Stimulated activated CD4-positive, alpha-beta T cell treated with anti-CD3 and anti-CD28 coated beads, Interleukin-2, amount 100 ng/mL, for 48 hours (primary cell): ENCODE results near the gene GADL1.

Experiments
- DNase-seq, 2 donors: peaks; one replicate each; pipeline ENCODE4 v3.0.0-alpha.2; 2020

Gene GADL1

DNA sequence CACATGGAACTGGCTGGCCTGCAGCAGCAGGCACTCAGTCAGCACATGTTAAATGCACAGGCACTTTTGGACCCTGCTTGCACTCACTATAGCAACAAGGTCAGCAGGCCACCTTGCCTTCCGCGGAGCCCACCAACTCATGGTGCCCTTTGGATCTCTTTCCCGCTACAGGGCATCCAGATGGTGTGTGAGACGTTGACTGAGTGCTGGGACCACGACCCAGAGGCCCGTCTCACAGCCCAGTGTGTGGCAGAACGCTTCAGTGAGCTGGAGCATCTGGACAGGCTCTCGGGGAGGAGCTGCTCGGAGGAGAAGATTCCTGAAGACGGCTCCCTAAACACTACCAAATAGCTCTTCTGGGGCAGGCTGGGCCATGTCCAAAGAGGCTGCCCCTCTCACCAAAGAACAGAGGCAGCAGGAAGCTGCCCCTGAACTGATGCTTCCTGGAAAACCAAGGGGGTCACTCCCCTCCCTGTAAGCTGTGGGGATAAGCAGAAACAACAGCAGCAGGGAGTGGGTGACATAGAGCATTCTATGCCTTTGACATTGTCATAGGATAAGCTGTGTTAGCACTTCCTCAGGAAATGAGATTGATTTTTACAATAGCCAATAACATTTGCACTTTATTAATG is 203.1 kb downstream of the GADL1 start:
- DNase-seq, result no peak

DNA sequence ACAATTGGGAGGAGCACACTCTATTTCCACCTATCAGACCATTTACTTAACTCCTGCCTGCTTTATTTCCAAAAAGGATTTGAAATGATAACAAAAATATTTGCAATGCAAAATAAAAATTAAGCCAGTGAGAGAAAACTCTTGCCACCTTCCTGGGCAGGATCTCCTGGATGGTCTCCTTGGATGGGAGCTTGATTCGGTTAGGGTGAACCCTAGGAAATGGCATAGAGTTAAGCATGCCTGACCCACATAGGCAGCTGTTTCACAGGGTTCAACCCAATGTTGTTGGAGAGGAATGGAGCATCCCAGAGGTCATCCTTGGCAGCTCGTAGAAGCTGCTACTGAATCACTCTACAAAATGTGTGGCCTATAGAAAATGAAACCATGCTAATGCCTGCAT is 204.3 kb downstream of the GADL1 start:
- DNase-seq, result no peak

DNA sequence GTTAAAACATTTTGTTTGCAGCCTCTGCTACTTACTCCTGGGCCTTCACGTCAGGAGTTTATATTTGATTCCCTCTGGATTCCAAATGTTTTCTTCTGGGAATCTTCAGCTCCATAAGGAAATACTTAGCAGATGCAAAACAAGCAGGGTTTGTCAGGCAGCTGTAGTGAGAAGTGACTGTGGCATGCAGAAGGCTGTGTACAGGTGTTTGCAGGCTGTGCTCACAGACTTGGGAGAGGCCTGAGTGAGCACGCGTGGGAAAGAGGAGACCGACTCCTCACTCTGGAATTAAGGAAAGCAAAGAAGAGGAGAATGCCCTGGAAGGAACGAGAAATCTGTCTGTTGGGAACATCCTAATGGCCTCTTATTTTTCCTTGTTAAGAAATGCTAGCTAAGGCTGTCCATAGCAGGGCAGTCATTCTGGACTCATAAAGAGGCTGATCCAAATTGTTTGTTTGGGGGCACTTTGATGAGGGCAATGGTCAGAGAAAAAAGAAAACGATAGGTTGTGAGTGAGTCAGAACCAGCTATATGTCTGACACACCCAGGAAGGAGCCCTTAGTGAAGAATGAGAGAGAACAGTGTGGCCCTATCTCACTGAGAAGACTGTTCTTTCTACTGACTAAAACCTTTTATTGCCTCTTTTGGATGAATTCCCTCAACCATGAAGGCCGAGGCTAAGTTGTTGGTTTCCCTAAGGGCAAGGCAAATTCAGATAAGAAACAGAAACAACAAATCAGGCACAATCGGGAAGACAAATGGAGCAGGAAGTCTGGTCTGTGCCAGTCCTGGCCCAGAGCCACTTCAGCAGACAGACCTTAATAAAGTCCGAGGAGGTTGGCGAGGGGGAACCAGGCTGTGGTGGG is 205.5 kb downstream of the GADL1 start:
- DNase-seq, result no peak

DNA sequence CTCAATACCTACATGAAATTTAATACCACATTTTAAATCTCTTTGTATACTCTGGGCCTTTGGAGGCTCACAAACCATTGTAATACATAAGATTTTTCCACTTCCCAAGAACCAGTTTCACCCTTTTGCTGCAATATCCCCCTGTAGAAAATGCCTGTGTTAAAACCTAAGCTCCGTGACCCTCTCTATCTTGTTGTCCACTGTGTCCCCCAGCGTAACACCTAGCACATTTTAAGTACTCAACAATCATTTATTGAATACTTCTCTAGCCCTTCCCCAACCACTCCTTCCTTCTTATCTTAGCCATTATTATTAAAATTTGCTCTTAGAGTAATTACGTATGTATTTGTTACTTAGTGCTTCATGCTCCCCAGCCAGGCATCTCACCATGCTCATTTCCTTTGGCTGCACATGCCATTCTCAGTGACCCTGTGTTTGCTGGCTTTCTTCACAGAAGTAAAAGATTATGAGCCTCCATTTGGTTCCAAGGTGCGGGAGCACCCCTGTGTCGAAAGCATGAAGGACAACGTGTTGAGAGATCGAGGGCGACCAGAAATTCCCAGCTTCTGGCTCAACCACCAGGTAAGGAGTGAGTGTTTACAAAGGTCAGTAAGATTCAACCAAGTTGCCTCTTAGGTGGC is 206.4 kb downstream of the GADL1 start:
- no peak for DNase-seq

DNA sequence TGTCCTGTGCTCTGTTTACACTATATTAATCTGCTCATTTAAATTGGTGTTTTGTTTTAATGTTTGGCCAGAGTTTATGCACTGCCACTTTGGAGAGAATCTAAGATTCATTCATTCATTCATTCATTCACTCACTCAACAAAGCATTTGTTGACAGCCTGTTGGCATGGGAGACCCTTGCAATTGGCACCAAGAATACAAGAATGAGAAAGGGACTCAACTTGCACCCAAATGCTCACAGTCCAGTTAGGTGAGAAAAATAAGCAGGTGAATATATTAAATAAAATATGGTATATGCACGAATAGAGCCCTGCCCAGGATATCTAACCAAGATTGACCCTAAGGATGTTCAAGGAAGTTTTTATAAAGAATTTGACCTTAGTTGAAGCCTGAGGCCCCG is 207.7 kb downstream of the GADL1 start:
- no peak for DNase-seq

DNA sequence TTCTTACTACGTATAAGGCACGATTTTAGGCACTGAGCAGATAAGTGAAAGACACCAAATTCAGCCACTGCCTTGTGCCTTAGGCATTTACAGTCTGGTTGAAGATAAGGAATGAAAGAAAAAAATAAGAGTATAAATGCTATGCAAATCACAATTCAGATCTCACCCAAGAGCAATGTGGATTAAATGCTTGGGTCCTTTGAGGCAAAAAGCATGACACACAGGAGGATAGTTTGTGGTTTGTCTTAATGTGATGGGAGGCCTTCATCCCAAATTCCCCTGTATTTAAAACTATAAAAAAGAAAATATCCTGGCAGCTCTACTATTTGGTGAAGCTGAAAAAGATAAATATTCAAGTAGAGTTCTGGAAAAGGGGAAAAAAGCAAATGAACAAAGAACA is 208.3 kb downstream of the GADL1 start:
- no peak for DNase-seq

DNA sequence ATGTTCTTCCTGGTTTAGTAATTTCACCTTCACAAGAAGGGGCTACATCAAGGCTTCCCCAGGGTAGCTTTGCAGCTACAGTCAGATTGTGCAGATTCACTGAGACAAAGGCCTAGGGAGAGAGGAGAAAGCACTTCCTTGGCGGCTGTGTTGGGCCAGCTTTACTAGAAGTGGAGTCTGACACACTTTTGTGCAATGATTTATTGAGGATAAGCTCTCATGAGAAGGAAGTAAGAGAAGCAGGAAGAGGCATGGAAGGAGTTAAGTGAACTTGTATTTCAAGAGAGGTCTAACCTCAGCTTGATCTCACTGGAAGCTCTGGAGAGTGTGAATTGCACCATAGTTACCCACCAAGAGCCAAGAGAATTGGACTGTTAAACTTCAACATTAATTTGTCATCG is 209.2 kb downstream of the GADL1 start:
- DNase-seq, result no peak

DNA sequence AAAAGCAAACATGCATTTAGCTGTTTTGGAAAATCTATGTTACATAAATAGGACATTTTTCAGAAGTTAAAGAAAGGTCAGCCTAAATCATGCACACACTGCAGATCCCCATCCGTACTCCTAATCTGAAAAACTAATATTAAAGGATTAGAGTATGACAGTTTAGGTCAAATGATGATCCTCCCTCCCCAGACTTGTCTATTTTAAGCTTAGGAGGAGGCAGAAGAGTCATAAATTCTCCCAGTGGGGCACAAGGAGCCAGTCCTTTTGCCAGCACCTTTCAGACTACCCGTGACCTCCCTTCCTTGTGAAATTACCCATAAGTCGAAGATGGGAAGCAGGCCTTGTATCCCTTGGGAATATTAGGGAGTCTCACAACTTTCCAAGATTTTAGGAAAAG is 210.1 kb downstream of the GADL1 start:
- no peak for DNase-seq

DNA sequence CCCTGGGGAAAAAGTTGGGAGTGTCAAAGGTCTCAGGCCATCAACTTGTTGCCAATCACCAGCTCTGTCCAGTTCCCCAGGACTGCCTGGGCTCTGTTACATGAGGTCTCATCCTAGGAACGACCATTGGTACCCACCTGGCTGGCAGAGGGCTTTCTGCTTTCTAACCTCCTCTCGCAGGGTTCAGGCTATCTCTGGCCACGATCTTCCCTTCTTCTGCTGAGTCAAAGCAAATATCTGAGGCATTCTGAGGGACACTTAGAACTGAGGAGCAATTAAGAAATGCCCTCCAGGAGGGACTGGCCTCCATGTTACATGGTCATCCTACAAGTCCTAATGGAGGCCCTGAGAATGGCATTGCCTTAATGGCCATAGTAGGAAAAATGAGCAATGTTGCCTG is 210.7 kb downstream of the GADL1 start:
- DNase-seq, result no peak

DNA sequence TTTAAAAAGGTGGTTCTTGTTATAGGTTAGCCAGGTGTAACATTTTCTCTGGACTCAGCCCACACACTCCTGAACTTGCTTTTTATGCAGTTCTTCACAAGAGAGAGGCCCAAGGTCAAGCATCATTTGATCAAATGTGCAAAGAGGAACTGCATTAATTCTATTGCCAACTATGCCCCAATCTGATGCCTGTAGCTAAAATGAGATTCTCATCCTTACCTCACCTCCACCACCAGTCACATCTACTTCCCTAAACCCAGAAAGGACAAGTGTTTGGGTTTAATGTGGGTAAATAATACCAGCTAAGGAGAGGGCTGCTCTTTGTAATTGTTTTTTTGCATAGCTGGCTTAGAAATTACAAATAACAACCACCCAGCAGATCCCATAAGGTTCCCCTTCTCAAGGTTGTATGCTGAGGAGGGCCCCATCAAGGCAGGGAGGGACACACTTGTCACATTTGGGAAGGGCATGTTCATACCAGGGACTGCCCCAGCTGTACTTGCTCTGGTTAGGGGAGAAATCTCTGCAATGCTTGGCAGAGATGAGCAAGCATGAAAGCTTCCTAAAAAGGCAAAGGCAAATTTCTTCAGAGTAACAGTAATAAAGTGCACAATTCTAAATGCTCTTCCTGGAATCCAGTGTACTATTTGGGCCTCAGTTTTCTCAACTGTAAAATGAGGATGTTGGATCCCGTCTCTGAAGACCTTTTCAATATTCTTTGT is 211.9 kb downstream of the GADL1 start:
- DNase-seq, result no peak

DNA sequence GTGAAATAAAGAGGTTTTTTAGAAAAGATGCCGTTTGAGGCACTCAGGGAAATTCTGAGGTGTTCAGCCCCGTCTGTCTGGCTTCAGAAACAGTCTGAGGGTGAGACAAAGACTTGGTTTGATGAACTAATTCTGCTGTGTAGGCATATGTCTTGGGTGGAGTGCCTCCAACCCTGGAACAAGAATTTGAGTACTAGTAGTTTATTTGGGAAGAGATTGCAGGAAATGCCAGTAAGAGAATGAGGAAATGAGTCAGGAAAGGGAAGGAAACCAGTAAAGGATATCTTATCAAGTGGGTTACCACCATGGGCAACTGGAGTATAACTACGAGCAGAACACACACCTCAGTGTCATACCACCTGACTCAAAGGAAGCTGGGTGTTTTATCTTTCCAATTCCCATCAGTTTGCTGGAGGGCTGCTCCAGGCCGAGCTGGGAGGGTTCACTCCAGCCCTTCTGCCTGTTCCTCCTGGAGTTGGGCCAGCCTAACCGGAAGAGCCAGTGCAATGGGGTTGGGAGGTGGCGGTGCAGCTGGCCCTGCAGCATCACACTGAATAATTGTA is 212.7 kb downstream of the GADL1 start:
- DNase-seq, result no peak

DNA sequence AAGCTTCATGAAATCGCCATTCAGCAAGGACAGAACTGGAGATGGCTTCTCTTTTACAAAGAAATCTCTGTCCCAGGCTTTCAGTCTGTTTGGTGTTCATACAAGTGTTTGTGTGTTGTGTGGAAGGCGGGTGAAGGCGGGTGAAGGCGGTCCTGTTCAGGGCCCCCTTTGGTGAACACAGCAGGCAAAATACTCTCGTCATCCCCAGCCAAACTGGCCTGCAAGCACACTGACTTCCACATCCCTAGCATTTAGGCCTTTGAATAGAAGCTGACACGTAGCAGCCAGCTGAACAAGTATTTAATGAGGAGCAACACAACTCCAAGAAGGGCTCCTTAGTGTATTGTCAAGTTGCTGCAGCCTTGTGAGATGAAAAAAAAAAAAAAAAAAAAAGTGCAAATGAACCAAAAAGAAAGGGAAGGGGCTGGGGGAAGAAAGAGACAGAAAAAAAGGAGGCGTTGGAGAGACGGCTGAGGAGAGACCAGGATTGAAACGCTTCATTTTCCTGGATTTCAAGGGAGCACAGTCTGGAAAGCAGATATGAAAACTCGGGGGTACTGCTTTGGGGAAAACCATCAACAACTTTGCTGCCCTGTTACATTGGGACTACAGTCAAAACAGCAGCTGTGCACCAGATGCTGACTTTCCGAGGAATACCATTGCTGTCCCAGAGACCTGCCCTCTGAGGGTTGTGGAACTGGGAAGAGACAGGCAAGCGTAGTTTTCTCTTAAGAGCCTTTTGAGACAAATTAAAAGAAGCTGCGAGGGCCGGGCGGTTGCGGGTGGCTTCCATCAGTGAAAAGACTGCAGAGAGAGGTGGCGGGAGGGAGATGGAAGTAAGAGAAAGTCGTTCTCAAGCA is 213.4 kb downstream of the GADL1 start:
- no peak for DNase-seq

DNA sequence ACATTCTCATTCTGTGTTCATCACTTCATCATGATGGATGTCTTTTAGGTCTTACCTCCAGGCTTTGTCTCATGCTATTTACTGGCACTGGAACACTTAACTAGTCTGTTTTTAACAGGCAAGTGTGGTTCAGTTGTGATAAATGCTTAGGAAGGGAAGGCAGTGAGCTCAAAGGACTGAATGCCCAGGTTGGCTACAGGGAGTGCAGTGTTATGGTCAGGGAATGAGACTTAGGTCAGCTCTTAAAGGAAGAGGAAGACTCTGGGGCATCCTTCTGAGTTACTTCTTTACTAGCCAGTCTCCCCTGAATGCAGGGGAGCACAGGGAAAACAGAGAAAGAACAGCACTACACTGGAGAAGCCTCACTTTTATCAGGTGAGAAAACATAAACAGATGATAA is 215.4 kb downstream of the GADL1 start:
- no peak for DNase-seq

DNA sequence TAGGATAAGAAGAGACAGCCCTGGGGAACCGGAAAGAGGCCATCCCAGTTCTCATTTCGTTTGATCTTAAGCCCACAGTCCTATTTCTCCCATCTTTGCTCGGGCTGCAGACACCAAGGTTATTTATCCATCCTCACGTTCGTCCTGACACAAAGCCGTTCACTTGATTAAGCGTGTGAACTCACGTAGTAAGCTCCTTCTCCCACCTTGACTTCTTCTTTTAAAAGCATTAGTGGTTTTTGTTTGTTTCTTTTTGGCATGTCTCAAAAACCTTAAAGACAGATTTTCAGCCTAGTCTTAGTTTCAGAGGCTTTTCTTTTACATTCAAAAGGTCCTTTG is 217.1 kb downstream of the GADL1 start:
- DNase-seq, result no peak

DNA sequence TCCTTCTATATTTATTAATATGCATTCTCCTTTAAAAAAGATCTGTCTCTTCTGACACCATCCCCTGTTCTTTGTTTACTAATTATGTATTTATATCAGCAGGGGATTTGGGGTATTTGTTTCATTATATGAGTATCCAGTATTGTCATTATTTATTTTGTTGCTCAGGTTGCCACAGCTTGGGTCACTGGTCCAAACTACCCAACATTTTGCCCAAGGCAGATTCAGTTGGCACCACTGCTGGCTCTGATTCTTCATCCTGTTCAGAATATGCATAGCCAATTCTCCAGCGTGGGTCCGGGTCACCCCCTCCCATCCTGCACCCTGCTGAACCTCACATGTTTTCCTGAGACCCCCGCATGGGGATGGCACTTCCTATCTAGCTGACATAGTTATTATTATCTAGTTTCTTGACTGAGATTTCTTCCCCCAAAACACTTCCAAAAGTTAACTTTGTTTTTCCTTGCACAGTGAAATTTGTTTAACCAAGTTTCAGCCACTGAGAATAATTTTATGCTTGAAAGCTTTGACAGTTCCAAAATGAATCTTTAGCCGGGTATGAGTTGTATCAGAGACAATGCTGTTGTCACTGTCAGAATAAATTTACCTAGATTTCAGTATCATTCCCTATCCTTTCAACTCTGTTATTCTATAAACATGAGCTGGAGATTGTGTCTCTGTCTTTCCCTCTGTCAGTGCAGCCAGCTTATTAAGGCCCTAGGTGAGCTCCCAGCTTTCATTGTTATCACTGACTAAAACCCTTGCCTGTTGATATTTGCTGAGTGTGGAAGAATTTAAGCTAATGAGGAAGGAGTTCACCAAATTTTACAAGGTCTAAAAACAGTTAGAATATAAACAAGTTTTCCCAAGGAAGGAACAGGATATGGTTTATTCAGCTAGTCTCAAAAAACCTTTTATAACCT is 217.8 kb downstream of the GADL1 start:
- DNase-seq, result no peak
